HG03159 (cell line): Measurements from ENCODE around the gene DTNB.
A peak's percentile ranks its signal among the peaks of the same experiment; 100 is the strongest.

ENCODE experiments used
- ATAC-seq: cut with Tn5 transposase; IDR thresholded peaks from one replicate; pipeline ENCODE4 v1.9.1; 2021; ENCODE audit warnings: mild to moderate bottlenecking, moderate library complexity; ENCODE audit not compliant: unreplicated experiment

The DTNB gene

DNA sequence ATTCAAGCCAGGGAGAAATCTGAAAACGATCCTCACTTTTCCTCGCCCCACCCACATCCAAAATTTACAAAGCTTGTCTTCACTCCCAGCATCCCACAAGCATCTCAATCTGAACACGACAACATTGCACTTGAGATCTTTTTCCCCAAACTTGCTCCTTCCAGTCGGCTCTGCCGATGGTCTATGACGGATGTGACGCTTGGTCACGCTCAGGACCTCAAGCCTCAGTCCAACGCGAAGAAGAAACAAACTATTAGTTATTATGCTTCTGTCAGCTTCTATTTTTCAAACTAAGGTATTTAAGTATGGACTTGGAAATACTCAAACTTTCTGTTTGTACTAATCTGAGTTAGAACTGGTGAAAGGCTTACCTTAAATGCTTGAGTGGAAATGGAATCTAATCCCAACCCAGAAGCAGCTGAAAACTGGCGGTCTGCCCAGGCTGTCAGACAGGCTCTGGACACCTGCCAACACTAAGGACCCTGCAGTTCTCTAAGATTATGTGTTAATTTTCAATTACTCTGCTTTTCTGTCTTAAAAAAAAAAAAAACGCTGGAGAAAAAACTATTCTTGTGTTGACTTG is 199.5 kb downstream of the DTNB start:
- ATAC-seq = no peak

DNA sequence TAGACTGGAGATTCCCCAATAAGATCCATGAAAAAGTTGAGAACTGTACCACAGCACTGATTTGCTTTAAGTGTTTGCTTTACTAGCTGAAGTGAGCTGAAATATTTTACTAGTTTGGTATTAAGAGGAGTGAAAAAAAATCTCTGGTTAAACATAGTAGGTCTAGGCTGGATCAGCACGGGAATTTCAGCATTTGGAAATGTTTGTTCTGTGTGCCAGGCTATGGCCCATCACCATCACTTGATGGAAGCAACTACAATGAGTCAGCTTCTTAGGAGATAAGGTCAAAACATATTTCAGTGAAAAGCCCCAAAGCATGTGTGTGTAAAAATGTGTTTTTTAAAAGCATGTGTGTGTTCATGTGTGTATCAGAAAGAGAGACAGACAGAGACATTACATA is 200.2 kb downstream of the DTNB start:
- no peak for ATAC-seq

DNA sequence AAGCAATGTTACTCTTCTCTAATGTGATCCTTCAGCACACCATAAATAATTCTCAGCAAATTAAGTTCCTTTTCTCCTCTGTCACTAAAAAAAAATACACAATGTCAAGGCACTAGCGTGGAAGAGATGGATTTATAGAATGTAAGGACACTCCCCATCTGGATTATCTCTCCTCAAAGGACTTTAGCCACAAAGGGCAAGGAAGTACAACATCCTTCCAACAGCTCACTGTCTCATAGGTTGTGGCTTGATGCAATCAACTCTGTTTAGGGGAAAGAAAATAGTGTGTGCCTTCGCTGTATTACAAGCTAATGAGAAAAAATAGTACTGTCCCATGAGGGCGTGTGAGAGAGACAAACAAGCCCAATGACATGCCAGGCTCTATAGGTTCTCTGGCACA is 202.6 kb downstream of the DTNB start:
- ATAC-seq = no peak

DNA sequence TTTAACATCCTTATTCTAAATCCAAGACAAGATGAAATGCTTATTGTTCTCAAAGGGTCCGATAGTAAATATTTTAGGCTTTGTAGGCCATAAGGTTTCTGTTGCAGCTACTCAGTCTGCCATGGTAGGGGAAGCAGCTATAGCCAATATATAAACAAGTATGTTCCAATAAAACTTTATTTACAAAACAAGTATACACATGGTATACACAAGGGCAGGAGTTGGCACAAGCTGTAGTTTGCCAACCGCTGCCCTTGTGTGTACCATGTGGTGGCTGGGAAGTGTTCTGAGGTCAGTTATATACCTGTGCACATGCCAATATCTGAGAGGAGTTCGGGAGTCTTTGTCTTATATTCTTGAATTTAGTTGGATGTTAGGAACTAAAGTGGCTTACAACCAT is 205.6 kb downstream of the DTNB start:
- no peak for ATAC-seq

DNA sequence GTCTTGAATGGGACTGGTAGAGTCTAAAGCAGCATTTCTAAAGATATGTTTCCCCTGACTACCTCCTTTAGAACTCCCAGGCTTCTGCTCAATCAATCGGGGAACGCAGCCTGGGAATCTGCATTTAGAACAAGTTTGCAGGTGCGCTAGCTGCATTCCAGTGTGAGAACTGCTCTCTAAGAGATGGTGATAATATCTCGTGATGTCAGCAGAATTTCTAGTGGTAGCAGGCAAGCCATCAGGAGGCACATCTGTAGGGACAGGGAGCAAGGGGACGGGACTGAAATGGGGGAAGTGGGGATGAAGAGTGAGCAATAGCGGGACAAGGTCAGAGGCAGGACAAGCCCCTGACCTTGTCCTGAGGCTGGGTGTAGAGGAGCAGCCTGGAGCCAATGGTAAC is 211.4 kb downstream of the DTNB start:
- no peak for ATAC-seq

DNA sequence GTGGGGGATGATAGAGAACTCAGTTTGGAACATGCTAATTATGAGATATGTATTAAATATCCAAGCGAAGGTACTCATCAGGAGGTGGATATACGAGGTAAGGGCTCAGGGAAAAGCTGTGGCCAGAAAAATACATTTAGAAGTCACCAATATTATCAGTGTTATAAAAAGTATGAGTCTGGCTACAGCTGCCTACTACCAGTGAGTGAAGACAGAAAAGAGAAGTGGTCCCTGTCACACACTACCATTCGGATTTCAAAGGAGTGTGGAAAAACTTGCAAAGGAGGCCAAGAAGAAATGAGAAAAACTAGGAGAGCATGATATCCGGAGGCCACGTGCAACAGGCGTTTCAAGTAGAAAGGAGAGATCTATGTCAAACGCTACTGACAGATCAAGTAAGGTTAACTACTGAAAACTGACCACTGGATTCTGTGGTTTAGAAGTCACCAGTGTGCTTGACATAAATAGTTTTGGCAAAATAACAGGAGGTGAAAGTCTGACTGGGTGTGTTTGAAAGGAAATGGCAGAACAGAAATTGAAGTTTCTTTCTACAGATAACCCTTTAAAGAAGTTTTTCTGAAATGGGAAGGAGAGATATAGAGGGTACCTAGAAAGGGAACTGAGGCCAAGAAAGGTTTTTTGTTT is 213.0 kb downstream of the DTNB start:
- no peak for ATAC-seq

DNA sequence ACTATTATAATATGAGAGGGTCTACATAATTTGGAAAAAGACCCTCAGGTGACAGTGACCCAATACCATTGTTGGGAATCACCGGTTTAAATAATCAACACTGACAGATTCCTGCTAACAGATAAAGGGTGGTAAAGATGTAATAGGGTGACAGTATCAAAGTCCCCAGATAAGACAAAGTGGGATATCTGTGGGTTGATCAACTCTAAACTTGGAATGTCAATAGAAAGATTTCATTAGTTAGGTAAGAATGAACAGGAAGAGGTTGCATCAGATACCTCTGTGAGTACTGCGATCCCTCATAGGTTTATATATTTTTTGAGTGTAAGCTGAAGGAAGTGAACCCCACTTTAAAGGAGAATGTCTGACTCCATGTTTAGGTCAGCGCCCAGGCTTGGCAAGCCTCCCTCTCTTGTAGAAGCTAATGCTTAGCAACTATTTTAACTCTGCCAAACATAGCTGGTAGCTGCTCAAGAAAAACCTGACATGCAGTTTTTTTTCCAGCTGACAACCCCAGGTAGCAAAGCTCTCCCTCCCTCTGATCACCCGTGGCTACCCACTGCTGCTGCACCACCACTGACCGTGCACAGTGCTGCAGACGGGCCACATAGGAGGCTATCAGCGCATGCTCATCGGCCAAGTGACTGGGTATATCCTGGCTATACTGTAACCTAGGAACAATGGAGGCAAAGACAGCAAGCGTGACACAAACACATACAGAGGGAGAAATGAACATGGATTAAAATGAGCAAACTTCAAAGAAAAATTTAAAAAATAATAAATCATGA is 218.4 kb downstream of the DTNB start:
- ATAC-seq = no peak

DNA sequence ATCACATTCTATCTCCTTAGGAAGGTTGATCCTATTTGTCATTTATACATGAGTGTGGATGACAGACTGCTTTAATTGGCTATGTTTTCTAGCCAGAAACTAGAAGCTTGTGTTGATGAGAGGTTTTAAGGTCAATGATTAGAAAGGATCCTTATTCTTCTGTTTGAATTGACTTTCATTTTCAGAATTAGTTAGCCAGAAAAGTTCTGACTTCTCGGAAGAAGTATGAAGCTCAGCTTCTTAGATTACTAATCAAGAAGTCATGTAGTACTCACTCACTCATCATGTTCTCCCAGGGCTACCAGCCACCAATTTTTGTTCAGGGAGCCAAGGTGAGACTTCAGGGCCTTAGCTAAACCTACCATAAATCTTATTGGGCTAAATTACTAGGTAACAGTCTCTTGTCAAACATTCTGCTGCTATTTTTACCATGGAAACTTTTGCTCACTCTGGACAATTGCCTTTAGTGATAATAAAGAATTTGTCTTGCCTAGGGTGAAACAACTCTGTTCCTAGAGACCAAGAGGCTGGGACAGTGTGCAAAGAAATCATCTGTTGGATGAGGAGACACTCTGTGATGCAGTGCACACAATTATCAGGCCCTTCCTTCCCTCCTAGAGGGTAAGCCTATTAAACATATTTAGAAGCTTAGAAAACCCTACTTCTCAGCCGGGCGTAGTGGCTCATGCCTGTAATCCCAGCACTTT is 220.0 kb downstream of the DTNB start:
- peak; percentile 79 for ATAC-seq

DNA sequence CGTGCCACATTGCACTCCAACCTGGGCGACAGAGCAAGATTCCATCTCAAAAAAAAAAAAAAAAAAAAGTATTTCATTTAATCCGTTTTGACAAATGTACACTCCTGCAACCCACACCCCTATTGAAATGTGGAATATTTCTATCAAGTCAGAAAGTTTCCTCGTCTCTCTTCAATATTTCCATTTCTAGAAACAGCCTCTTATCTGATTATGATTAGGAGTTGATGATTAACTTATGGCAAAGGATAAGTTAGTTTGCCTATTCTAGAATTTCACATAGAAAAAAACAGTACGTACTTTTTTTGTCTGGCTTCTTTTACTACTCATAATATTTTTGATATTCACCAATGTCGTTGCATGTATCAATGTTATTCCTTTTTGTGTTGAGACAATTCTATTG is 224.6 kb downstream of the DTNB start:
- ATAC-seq = no peak

DNA sequence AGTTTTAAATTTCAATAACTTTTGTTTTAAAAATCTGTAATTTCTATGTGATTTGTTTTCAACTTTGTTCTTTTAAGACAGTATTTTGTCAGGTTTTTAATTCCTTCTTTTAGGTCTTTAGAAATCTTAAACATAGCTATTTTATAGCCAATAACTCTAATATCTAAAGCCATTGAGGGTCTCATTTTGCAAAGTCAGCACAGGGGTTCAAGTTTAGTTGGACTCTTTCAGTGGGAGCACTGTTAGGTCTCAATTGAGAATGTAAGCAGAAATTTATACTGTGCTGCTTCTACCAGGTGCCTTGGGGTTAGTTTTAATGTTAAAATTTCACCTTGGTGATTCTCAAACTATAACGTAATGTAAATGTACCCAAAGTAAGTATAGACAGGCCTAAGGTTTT is 226.4 kb downstream of the DTNB start:
- no peak for ATAC-seq

DNA sequence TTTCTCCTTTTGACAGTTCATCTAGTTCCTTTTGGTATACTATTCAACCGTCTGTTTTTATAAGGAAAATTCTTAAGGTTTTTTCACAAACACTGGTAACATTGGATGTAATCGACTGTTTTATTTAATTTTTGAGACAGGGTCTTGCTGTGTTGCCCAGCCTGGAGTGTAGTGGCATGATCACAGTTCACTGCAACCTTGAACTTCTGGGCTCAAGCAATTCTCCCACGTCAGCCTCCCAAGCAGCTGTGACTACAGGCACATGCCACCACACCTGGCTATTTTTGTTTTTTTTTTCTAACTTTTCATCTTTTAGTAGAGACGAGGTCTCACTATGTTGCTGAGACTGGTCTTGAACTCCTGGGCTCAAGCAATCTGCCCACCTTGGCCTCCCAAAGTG is 227.3 kb downstream of the DTNB start:
- ATAC-seq = no peak

DNA sequence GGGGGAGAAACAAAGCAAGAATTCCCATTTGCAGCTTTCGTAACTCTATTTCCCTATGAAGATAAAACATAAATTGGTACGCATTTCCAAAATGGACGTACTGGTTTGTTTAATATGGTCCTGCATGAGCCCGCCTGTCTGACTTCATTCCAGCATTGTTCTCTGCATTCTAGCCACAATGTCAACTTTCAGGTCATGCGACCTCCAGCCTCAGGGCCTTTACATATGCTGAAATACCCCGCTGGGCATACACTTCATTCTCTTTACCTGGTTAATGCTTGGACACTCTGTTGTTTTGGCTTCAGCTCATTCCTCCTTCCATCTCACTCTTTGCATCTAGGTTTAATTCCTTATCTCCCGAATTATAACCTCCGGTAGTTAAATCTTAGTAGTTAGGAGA is 227.9 kb downstream of the DTNB start:
- no peak for ATAC-seq

DNA sequence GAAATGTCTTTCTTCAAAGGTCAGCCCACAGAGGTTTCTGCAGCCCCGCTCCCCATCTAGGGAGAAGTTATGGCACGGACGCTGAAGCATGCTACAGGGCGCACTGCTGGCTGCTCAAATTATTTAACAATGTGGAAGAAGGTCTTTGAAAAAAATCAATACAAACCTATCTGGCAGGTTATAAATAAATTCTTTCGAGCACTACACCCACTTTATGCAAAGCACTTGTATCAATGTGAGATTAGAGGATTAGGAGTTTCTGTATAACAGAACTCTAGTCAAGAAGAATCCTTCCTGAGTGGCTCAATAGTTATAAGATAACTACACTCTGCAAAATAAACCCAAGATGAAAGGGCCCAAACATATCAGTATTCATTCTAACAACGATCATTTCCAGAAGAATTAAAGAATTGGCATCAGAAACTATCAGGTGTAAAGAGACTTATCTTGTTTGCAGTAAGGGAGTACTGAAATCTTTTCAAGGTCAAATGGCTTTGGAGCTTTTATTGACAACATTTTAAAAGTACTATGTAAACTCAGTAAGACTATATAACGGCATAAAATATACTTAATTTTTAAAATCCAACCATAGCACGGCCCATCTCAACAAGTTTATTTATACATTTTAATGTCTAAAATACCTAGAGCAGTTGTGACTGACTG is 228.6 kb downstream of the DTNB start:
- ATAC-seq = no peak

DNA sequence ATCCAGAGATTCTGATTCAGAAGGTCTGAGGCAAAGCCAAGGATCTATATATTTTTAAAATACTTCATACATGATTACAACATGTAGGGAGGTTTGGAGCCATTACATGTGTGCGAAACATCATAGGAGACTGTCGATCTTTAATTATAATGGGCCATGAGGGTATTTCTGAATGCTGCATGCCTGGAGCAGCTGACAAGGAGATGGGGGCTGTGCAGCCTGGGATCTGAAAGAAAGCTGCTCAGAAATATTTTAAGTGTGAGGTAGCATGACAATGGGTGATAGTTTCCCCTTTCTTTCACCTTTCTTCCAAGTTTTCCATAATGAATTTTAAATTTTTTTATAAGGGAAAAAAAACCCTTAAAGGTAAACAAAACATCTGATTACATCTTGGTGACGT is 229.6 kb downstream of the DTNB start:
- no peak for ATAC-seq

DNA sequence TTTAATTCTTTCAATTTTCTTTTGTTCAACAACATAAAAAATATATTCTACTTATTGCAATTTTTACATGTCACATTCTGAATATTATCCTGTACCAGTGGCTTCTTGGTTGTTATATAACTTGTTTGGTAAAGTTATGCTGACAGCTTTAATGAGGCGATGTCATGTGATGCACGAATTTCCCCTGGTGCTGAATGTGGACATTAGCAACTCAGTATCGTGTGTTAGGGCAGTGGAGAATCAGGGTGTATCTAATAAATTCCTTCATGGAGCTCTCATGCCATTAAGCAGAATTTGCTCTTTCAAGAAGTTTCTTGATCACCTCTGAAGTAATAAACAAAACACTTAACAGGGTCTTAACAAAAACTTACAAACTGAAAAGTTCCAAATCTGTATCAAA is 232.0 kb downstream of the DTNB start:
- no peak for ATAC-seq

DNA sequence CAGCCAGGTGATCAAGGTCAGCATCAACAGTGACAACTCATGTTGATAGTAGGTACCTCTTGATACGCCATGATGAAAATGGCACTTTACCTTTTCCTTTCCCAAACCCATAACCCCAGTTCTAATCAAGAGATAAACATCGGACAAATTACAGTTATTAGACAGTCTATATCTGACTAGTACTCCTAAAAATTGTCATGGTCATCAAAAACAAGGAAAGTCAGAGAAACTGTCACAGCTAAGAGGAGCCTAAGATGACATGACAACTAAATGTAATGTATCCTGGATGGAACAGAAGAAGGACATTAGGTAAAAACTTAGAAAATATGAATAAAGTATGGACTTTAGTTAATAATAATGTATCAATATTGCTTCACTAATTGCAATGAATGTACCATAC is 234.6 kb downstream of the DTNB start:
- no peak for ATAC-seq

DNA sequence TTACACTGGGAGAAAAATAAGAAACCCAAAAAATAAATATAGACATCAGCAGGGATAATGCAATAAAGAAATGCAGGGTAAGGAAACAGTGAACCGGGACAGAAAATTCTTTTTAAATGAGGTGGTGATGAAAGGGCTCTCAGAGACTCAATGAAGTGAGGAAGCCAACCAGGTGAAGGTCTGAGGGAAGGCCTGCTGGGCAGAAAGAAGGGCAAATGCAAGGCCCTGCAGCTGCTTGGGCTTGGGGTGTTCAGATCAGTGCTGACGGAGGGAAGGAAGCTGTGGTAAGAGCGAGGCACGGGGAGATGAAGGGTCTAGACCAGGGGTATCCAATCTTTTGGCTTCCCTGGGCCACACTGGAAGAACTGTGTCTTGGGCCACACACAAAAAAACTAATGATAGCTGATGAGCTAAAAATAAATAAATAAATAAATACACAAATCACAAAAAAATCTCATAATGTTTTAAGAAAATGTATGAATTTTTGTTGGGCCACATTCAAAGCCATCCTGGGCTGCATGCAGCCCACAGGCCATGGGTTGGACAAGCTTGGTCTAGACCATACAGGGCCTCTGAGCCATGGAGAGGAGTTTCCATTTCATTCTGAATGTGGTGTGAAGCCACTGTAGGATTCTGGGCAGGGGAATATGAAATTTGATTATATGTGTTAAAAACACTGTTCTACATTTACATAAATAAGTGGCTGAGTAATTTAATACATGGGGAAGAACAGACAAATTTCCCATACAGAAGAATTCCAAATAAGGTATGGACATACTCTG is 235.3 kb downstream of the DTNB start:
- ATAC-seq = no peak

DNA sequence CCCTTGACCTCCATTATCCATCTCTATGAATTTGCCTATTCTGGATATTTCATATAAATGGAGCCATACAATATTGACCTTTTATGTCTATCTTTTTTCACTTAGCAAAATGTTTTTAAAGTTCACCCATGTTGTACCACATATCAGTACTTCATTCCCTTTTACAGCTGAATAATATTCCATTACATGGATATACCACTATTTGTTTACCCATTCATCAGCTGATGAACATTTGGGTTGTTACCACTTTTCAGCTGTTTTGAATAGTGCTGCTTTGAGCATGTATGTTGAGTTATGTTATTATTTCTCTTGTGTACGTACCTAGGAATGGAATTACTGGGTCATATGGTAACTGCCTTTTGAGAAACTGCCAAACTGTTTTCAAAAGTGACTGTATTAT is 238.0 kb downstream of the DTNB start:
- no peak for ATAC-seq

DNA sequence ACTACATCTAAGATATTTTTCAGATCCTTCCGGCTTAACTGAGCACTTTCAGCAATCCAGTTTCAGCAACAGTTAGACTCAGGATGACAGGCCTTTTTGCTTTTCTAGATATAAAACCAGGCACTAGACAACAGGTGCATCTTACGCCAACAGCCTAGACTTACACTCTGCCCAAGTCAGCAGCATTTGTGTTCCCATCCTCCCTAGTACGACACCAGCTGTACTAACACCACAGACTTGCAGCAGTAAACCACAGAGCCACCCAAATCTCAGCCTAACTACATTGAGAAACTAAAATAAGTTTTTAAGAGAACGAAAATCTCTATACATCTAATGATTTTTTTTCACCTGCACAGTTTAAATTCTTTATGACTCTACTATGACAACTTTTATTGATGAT is 241.8 kb downstream of the DTNB start:
- no peak for ATAC-seq

DNA sequence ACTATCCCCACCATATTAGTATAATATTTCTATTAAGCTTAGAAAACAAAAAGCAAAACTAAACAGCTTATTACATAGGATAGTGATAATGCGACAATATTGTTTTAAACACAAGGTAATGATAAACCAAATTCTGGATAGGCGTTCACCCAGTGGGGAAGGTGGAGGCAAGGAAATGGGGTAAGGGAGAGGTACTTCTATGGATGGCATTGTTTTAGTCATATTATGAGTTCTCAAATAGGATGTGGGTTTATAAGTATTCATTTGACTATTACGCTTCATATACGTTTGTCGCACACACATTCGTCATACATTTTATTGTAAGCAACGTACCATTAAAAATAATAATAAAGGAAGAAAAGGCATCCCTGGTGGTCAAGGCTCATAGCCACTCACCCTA is 242.8 kb downstream of the DTNB start:
- no peak for ATAC-seq

DNA sequence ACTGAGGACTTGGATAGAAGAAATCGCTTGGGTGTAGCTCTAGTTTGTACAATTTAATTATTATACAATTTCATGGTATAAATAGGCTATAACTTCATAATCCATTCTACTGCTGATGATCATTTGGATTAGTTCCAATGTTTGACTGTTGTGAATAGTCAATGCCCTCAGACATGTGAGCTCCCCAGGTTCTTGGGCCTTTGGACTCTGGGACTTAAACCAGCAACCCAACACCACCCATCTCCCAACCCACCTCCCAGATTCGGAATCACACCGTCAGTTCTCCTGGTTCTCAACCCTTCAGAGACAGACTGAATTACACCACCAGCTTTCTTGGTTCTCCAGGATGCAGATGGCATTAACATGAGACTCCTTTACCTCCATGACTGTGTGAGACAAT is 247.1 kb downstream of the DTNB start:
- ATAC-seq = no peak
